ENCODE data around the gene TPP1.

Gene TPP1

GRCh38 chr11:6611092-6611962, 7.9 kb downstream of the TPP1 start:
- peak; percentile 21 for DNase-seq (ENCODE audit: low spot score)

GRCh38 chr11:6610591-6610990, 8.6 kb downstream of the TPP1 start:
- no peak for DNase-seq (ENCODE audit: low spot score)

- DNase-seq (ENCODE audit: low spot score) = no peak
These were observed 9.7 kb downstream of the TPP1 start for GRCh38 chr11:6609502-6610015.

- no peak for DNase-seq (ENCODE audit: low spot score)
These were observed 10.3 kb downstream of the TPP1 start for GRCh38 chr11:6608726-6609501.

- DNase-seq (ENCODE audit: low spot score) = no peak
These were observed 11.2 kb downstream of the TPP1 start for GRCh38 chr11:6608011-6608410.

GRCh38 chr11:6607190-6607795, 11.9 kb downstream of the TPP1 start:
- DNase-seq (ENCODE audit: low spot score) = no peak

GRCh38 chr11:6606471-6607189, 12.6 kb downstream of the TPP1 start:
- peak; percentile 35 for DNase-seq (ENCODE audit: low spot score)

- no peak for DNase-seq (ENCODE audit: low spot score)
These were observed 14.4 kb downstream of the TPP1 start for GRCh38 chr11:6604790-6605189.

- DNase-seq (ENCODE audit: low spot score) = peak; percentile 60
These were observed 15.1 kb downstream of the TPP1 start for GRCh38 chr11:6604081-6604626.

- DNase-seq (ENCODE audit: low spot score) = peak; percentile 91
These were observed 15.7 kb downstream of the TPP1 start, which contains the start of the genes ILK and RRP8 for GRCh38 chr11:6603287-6604080. ILK (plus strand) TSS chr11:6603774; CDS start chr11:6604272, 498 bp downstream. RRP8 (minus strand) TSS chr11:6603616; CDS start chr11:6603502, 114 bp downstream.

GRCh38 chr11:6602096-6602940, 16.9 kb downstream of the TPP1 start:
- no peak for DNase-seq (ENCODE audit: low spot score)

- DNase-seq (ENCODE audit: low spot score) = no peak
These were observed 18.2 kb downstream of the TPP1 start for GRCh38 chr11:6601041-6601461.

GRCh38 chr11:6599881-6600390, 19.3 kb downstream of the TPP1 start:
- DNase-seq (ENCODE audit: low spot score) = no peak

GRCh38 chr11:6599449-6599848, 19.8 kb downstream of the TPP1 start:
- no peak for DNase-seq (ENCODE audit: low spot score)

- DNase-seq (ENCODE audit: low spot score) = no peak
These were observed 20.7 kb downstream of the TPP1 start for GRCh38 chr11:6598555-6598954.

- DNase-seq (ENCODE audit: low spot score) = no peak
These were observed 22.9 kb downstream of the TPP1 start for GRCh38 chr11:6596239-6596877.

- no peak for DNase-seq (ENCODE audit: low spot score)
These were observed 25.0 kb downstream of the TPP1 start for GRCh38 chr11:6594142-6594768.

GRCh38 chr11:6588018-6588417, 31.2 kb downstream of the TPP1 start:
- DNase-seq (ENCODE audit: low spot score) = no peak
